GM12892 (cell line): ENCODE measurements around the gene CST8.

ENCODE experiments used
- POLR2A ChIP-seq: IDR thresholded peaks from 2 replicates; pipeline ENCODE4 v1.6.1; 2011; ENCODE audit warnings: low read depth, low read length, control low read depth
- POLR2AphosphoS5 ChIP-seq: IDR thresholded peaks from 2 replicates; pipeline ENCODE4 v1.6.1; 2011; ENCODE audit warnings: low read depth, low read length, control low read depth
- TAF1 ChIP-seq: IDR thresholded peaks from 2 replicates; pipeline ENCODE4 v1.6.1; 2011; ENCODE audit warnings: low read depth, mild to moderate bottlenecking, control low read depth, low read length, borderline replicate concordance

- no peak for TF ChIP-seq POLR2AphosphoS5
- no peak for TF ChIP-seq TAF1
- no peak for TF ChIP-seq POLR2A
Observed at GRCh38 chr20:23477223-23477622, 13.7 kb upstream of the CST8 start.
